Testis (tissue), 2 donors: Measurements from ENCODE around the gene HELZ.

Experiments
- POLR2A ChIP-seq: fragments of 450-650 bp; IDR thresholded peaks from one replicate; pipeline ENCODE4 v1.6.1; 2017; ENCODE audit warnings: antibody characterized with exemption, mild to moderate bottlenecking, moderate library complexity
- TF ChIP-seq, protein P1 (sequence below), 3 experiments: fragments of 450-650 bp in 2 of 3; fragments of 200-600 bp in 1 of 3; sonication (generic) in 1 of 3; IDR thresholded peaks; one replicate each; pipeline ENCODE4 v1.5.1; 2016 to 2019; ENCODE audit warnings: antibody characterized with exemption in 3 of 3, mild to moderate bottlenecking in 2 of 3, moderate library complexity in 1 of 3

DNA sequence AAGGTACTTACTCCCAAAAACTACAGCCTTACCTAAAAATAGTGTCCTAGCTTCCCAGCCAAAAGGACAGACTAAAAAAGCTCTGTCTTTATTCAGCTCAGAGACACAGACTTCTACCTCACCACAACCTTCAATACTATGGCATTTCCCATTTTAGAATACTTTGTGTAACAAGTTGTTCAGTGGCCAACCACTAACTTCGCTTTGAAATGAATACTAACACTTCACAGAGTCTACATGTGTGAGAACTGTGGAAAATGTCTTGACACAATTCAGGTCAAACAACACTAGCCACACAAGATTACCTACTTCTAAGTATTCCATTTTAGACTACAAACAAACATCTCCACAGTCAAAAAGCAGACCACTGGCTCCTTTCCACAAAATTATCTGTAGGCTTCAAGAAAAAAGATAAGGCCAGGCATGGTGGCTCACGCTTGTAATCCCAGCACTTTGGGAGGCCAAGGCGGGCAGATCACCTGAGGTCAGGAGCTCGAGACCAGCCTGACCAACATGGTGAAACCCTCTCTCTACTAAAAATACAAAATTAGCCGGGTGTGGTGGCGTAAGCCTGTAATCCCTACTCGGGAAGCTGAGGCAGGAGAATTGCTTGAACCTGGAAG, 3.2 kb downstream of the HELZ start:
- TF ChIP-seq POLR2A, result no peak
- TF ChIP-seq, protein P1, sequence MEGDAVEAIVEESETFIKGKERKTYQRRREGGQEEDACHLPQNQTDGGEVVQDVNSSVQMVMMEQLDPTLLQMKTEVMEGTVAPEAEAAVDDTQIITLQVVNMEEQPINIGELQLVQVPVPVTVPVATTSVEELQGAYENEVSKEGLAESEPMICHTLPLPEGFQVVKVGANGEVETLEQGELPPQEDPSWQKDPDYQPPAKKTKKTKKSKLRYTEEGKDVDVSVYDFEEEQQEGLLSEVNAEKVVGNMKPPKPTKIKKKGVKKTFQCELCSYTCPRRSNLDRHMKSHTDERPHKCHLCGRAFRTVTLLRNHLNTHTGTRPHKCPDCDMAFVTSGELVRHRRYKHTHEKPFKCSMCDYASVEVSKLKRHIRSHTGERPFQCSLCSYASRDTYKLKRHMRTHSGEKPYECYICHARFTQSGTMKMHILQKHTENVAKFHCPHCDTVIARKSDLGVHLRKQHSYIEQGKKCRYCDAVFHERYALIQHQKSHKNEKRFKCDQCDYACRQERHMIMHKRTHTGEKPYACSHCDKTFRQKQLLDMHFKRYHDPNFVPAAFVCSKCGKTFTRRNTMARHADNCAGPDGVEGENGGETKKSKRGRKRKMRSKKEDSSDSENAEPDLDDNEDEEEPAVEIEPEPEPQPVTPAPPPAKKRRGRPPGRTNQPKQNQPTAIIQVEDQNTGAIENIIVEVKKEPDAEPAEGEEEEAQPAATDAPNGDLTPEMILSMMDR (IDR thresholded peaks at IDR 0.05), result no peak
